Measurements from ENCODE around the gene PICALM.
"Not testable (repeated sequence)": the region's sequence is repeated elsewhere in the genome, so short reads cannot be mapped to it uniquely, and the experiment has no call there.

Gene PICALM

GRCh38 chr11:85952108-85952485, 116.8 kb downstream of the PICALM start:
- Mint-ChIP-seq H3K9me3 (peaks cover 11% of the 10 kb centered on the region), H3K36me3 (ENCODE audit: insufficient read depth) (peaks cover 41% of the 10 kb centered on the region)
- not testable (repeated sequence) for DNase-seq (ENCODE audit: low spot score in 2 of 2); H3K27ac Mint-ChIP-seq (ENCODE audit: low read depth); ATAC-seq (replicated peaks; ENCODE audit: extremely low read depth, poor library complexity, severe bottlenecking); H3K27me3 Mint-ChIP-seq; H3K4me1 Mint-ChIP-seq; H3K4me3 Mint-ChIP-seq

- Mint-ChIP-seq H3K27ac (ENCODE audit: low read depth) (no peak overlapping the region), H3K36me3 (ENCODE audit: insufficient read depth) (peaks cover 36% of the 10 kb centered on the region), H3K9me3 (peaks cover 11% of the 10 kb centered on the region), H3K4me1 (peaks cover 2% of the 10 kb centered on the region), H3K27me3 (no peaks in the 10 kb centered on the region), H3K4me3 (no peak overlapping the region)
- ATAC-seq (replicated peaks; ENCODE audit: extremely low read depth, poor library complexity, severe bottlenecking) (no peak), DNase-seq (ENCODE audit: low spot score in 2 of 2) (no peak)
Observed at GRCh38 chr11:85951428-85952107, 117.3 kb downstream of the PICALM start.

- H3K36me3 Mint-ChIP-seq (ENCODE audit: insufficient read depth): peaks cover 31% of the 10 kb centered on the region
- H3K4me1 Mint-ChIP-seq: peaks cover 7% of the 10 kb centered on the region
- no peak for ATAC-seq (replicated peaks; ENCODE audit: extremely low read depth, poor library complexity, severe bottlenecking)
- H3K27ac Mint-ChIP-seq (ENCODE audit: low read depth): no peak overlapping the region
- peaks cover 11% of the 10 kb centered on the region for H3K9me3 Mint-ChIP-seq
- DNase-seq (ENCODE audit: low spot score in 2 of 2): no peak
- H3K27me3 Mint-ChIP-seq: no peaks in the 10 kb centered on the region
- H3K4me3 Mint-ChIP-seq: no peak overlapping the region
Observed at GRCh38 chr11:85951049-85951405, 117.9 kb downstream of the PICALM start.

GRCh38 chr11:85950317-85951048, 118.4 kb downstream of the PICALM start:
- H3K4me1 Mint-ChIP-seq: peaks cover 7% of the 10 kb centered on the region
- H3K27me3 Mint-ChIP-seq: no peaks in the 10 kb centered on the region
- H3K27ac Mint-ChIP-seq (ENCODE audit: low read depth): no peak overlapping the region
- H3K4me3 Mint-ChIP-seq: no peak overlapping the region
- H3K9me3 Mint-ChIP-seq: peaks cover 15% of the 10 kb centered on the region
- DNase-seq (ENCODE audit: low spot score in 2 of 2) (no peak), ATAC-seq (replicated peaks; ENCODE audit: extremely low read depth, poor library complexity, severe bottlenecking) (no peak)
- peaks cover 28% of the 10 kb centered on the region for H3K36me3 Mint-ChIP-seq (ENCODE audit: insufficient read depth)

- no peak for DNase-seq (ENCODE audit: low spot score in 2 of 2)
- Mint-ChIP-seq H3K27me3 (no peaks in the 10 kb centered on the region), H3K36me3 (ENCODE audit: insufficient read depth) (peaks cover 23% of the 10 kb centered on the region), H3K9me3 (peaks cover 19% of the 10 kb centered on the region), H3K27ac (ENCODE audit: low read depth) (no peak overlapping the region), H3K4me3 (no peak overlapping the region), H3K4me1 (peaks cover 7% of the 10 kb centered on the region)
- no peak for ATAC-seq (replicated peaks; ENCODE audit: extremely low read depth, poor library complexity, severe bottlenecking)
Observed at GRCh38 chr11:85949798-85950197, 119.1 kb downstream of the PICALM start.

- H3K4me1 Mint-ChIP-seq: peaks cover 7% of the 10 kb centered on the region
- H3K27ac Mint-ChIP-seq (ENCODE audit: low read depth): no peak overlapping the region
- DNase-seq (ENCODE audit: low spot score in 2 of 2): no peak
- peaks cover 19% of the 10 kb centered on the region for H3K9me3 Mint-ChIP-seq
- ATAC-seq (replicated peaks; ENCODE audit: extremely low read depth, poor library complexity, severe bottlenecking): no peak
- no peaks in the 10 kb centered on the region for H3K27me3 Mint-ChIP-seq
- H3K36me3 Mint-ChIP-seq (ENCODE audit: insufficient read depth): peaks cover 18% of the 10 kb centered on the region
- H3K4me3 Mint-ChIP-seq: no peak overlapping the region
Observed at GRCh38 chr11:85948884-85949283, 120.0 kb downstream of the PICALM start.

GRCh38 chr11:85947431-85948272, 121.2 kb downstream of the PICALM start:
- peaks cover 15% of the 10 kb centered on the region for H3K9me3 Mint-ChIP-seq
- no peak for ATAC-seq (replicated peaks; ENCODE audit: extremely low read depth, poor library complexity, severe bottlenecking)
- peaks cover 7% of the 10 kb centered on the region for H3K4me1 Mint-ChIP-seq
- peaks cover 13% of the 10 kb centered on the region for H3K36me3 Mint-ChIP-seq (ENCODE audit: insufficient read depth)
- H3K4me3 Mint-ChIP-seq: no peak overlapping the region
- no peak overlapping the region for H3K27ac Mint-ChIP-seq (ENCODE audit: low read depth)
- H3K27me3 Mint-ChIP-seq: no peaks in the 10 kb centered on the region
- no peak for DNase-seq (ENCODE audit: low spot score in 2 of 2)

GRCh38 chr11:85946221-85946620, 122.7 kb downstream of the PICALM start:
- H3K9me3 Mint-ChIP-seq: peaks cover 12% of the 10 kb centered on the region
- H3K36me3 Mint-ChIP-seq (ENCODE audit: insufficient read depth): peaks cover 7% of the 10 kb centered on the region
- H3K4me1 Mint-ChIP-seq: peaks cover 7% of the 10 kb centered on the region
- DNase-seq (ENCODE audit: low spot score in 2 of 2): no peak
- no peaks in the 10 kb centered on the region for H3K27me3 Mint-ChIP-seq
- no peak overlapping the region for H3K27ac Mint-ChIP-seq (ENCODE audit: low read depth)
- no peak for ATAC-seq (replicated peaks; ENCODE audit: extremely low read depth, poor library complexity, severe bottlenecking)
- H3K4me3 Mint-ChIP-seq: no peak overlapping the region

- Mint-ChIP-seq H3K27ac (ENCODE audit: low read depth) (no peak overlapping the region), H3K9me3 (peaks cover 9% of the 10 kb centered on the region), H3K27me3 (no peaks in the 10 kb centered on the region), H3K36me3 (ENCODE audit: insufficient read depth) (peaks cover 7% of the 10 kb centered on the region), H3K4me1 (peaks cover 7% of the 10 kb centered on the region), H3K4me3 (no peak overlapping the region)
- DNase-seq (ENCODE audit: low spot score in 2 of 2) (no peak), ATAC-seq (replicated peaks; ENCODE audit: extremely low read depth, poor library complexity, severe bottlenecking) (peak; percentile 84)
Observed at GRCh38 chr11:85945788-85946187, 123.1 kb downstream of the PICALM start.

GRCh38 chr11:85945296-85945695, 123.6 kb downstream of the PICALM start:
- no peak overlapping the region for H3K4me3 Mint-ChIP-seq
- peaks cover 5% of the 10 kb centered on the region for H3K36me3 Mint-ChIP-seq (ENCODE audit: insufficient read depth)
- DNase-seq (ENCODE audit: low spot score in 2 of 2) (no peak), ATAC-seq (replicated peaks; ENCODE audit: extremely low read depth, poor library complexity, severe bottlenecking) (no peak)
- H3K4me1 Mint-ChIP-seq: peaks cover 7% of the 10 kb centered on the region
- peaks cover 9% of the 10 kb centered on the region for H3K9me3 Mint-ChIP-seq
- H3K27me3 Mint-ChIP-seq: no peaks in the 10 kb centered on the region
- no peak overlapping the region for H3K27ac Mint-ChIP-seq (ENCODE audit: low read depth)

GRCh38 chr11:85941380-85941973, 127.4 kb downstream of the PICALM start:
- Mint-ChIP-seq H3K4me3 (no peak overlapping the region), H3K27ac (ENCODE audit: low read depth) (no peak overlapping the region), H3K27me3 (no peaks in the 10 kb centered on the region), H3K36me3 (ENCODE audit: insufficient read depth) (no peaks in the 10 kb centered on the region), H3K4me1 (peaks cover 4% of the 10 kb centered on the region), H3K9me3 (peaks cover 9% of the 10 kb centered on the region)
- ATAC-seq (replicated peaks; ENCODE audit: extremely low read depth, poor library complexity, severe bottlenecking): no peak
- DNase-seq (ENCODE audit: low spot score in 2 of 2): no peak

Data from central memory CD8-positive, alpha-beta T cell (primary cell).